HG02840 (cell line): ENCODE results near the gene GABBR2.

ENCODE experiments used
- ATAC-seq: cut with Tn5 transposase; IDR thresholded peaks from one replicate; pipeline ENCODE4 v1.9.1; 2021; ENCODE audit warnings: mild to moderate bottlenecking, moderate library complexity, moderate number of reproducible peaks; ENCODE audit not compliant: unreplicated experiment, low FRiP score

The GABBR2 gene

DNA sequence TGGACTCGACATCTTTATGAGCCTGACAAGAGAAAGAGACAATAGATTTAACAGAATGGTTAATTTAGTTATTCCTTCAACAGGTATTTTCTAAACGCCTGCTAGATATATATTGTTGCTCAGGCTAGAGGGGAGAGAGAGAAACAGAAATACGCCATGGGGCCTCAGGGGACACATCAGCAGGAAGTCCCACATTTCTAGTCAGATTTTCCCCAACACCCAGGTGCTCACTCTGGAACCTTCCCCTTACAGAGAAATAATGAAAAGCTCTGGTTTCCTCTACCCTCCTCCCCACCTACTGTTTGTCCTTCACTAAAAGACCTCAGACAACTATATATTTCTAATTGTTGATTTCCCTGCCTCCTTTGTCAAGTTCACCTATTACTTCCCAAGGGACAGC, 323.0 kb downstream of the GABBR2 start:
- ATAC-seq, result no peak

DNA sequence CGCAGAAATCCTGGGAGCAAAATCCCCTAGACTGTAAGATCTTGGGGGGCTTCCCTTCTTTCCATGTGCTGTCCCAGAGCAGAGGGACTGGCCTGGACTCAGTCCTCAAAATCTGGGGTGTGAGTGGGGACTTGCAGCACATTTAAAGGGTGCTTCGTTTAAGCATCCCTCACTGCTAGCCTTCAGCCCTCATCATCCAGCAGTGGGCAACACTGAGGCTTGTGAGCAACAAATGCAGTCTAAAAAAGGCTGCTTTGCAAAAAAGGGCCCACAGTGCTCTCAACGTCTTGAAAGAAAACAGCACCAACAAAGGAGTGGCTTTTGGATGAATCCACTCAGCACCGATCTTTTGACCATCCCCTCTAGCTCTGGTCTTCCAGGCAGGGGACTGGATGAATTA, 325.0 kb downstream of the GABBR2 start:
- no peak for ATAC-seq

DNA sequence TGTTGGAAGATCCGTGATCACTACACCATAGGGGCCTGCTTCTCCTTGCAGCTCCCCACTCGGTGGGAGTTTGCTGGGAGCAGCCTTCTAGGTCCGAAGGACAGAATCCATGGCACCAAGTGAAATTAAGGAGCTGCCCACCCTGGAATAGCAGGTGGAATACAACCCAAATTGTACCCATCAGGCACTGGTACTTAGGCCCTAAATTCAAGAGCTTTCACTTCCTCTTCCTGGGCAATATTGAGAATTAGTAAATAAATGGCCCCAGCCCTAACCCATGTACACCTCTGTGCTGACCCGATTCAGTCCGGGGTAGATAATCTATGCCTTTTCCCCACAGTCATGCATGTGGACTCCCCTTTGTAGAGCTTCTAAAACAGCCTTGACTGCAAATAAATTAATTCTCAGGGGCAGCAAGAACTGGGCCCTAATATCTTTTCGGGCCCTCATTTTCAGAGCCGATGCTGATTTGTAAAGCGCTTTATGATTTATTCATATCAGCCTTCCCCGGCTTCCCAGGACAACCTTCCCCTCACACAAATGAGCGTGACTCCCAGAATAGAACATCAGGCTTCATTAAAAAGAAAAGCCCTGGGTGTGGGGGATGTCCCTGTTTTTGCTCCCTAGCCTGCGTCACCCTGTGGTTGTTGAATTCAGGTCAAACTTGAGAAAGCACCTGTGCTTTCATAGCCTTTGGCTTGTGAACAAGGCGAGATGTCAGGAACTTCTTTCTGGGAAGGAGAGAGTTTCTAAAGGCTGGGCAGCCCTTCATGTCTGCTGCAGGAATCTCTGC, 327.2 kb downstream of the GABBR2 start:
- no peak for ATAC-seq

DNA sequence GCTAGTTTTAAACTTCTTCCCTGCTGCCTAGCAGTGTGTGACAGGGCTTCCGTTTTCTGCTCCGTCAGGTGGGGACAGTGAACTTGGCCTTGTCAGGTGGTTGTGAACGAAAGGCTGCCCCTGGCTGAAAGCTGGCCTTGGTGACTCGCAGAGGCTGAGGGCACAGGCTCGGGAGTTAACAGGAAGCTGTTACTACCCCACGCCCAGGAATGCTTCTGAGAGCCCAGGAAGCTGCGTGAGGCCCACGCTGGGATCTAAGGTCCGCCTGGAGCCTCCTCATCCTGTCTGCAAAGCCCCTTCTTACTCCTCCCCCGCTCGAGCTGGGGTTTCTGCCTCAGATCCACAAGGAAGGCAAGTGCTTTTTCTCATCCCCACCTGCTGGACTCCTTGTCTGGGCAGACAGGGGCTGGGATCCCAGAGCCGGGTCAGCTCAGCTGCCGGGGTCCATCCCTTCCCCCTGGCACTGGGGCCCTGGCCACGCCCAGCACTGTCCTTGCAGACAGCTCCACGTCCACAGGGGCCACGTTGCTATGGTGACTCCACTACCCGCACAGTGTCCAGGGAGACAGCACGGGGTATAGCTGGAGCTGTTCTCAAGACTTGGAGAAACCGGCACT, 328.6 kb downstream of the GABBR2 start:
- ATAC-seq, result no peak

DNA sequence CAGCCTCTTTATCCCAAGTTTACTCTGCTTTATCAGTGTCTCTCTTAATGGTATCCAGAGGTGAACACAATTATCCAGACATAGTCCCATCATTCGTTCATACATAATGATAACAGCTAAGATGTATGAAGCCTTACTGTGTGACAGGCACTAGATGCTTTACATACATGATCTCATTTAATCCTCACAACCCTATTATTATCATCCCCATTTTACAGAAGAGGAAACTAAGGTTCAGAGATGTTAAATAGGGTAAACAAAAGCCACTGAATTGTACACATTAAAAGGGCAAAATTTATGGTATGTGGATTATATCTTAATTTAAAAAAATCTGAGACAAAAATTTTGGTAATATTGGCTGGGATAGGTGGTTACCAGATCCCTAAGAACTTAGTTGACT, 329.2 kb downstream of the GABBR2 start:
- ATAC-seq, result no peak

DNA sequence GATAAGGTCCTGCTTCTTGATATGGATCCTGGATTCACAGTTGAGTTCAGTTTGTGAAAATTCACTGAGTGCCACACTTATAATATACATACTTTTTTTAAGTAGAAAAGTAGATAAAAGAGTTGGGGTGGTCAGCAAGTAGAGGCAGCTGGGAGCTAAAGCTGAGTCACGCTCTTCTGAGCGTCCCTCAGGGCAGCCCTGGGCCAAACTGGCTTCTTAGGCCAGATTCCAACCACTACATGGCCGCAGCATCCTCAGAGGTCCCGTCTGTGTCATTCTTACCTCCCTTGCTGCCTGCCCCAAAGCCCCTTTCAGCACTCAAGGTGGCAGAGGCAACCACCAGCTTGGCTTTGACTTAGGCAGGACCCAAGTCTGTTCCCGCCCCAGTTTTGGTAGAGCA, 329.9 kb downstream of the GABBR2 start:
- no peak for ATAC-seq

- no peak for ATAC-seq
These were observed 330.4 kb downstream of the GABBR2 start for GRCh38 chr9:98378206-98378780.

DNA sequence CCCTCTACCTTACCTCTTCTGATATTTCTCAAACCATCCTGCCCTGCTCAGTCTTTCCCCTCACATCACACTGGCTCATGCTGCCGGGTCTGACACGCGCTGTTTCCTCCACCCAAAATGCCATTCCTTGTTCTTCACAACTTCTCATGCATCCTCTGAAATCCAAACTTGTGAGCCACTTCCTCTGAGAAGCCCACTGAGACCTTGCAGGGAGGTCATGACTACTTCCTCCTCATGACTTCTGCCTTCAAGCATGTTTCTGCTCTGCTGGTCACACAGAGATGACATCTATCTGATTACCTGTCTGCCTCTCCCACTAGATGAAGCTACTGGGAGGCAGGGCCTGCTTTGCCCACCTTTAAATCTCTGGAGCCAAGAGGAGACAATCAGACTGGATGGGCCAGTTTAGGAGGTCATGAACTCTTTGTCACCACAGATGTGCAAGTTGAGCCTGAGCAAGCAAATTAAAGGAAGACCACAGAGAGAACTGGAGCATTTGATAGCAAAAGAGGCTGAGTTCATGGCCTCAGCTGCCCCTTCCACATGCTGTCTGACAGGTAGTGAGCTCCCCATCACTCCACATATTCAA, 333.5 kb downstream of the GABBR2 start:
- ATAC-seq, result no peak

DNA sequence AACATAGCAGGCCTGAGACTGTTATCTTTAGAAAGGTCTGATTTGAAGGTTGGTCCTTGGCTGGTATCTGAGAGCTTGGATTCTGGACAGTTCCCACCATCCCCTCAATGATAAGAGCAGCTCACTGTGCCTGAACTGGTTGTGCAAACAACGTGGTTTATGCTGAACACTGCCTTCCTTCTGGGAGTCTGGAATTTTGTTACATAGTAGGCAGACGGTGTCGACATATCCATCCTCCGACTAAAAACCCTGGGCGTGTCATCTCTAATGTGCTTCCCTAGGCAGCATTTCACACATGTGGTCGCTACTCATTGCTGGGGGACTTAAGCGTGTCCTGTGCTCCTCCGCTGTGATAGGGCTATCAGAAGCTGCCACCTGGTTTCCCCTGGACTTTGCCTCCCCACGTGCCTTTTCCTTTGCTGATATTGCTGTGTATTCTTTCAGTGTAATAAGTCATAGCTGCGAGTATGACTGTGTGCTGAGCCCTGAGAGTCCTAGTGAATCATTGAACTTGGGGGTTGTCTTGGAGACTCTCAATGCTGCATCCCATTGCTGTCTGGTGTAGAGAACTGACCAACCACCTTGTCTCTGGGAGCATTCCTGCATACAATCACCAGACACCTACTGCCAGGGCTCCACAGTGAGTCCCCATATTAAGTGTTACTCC, 334.2 kb downstream of the GABBR2 start:
- no peak for ATAC-seq

- no peak for ATAC-seq
These were observed 335.1 kb downstream of the GABBR2 start for GRCh38 chr9:98373609-98374008.

- ATAC-seq, result no peak
These were observed 336.5 kb downstream of the GABBR2 start for GRCh38 chr9:98372077-98372836.

DNA sequence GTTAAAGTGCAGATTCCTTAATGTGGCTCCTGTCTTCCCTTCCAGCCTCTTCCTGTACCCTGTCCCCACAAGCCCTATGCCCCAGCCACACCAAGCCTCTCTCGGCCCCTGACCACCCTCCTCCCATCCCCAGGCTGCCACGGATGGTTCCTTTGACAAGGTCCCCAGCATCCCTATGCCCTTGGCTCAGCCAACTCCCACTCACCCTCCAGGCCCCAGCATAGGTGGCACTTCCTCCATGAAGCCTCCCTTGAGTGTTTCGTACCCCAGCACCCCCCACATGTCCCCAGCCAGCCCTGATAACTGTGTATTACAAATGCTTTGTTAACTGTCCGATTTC, 337.8 kb downstream of the GABBR2 start:
- no peak for ATAC-seq

- no peak for ATAC-seq
These were observed 338.3 kb downstream of the GABBR2 start for GRCh38 chr9:98370300-98370975.

- no peak for ATAC-seq
These were observed 338.8 kb downstream of the GABBR2 start for GRCh38 chr9:98369896-98370295.

DNA sequence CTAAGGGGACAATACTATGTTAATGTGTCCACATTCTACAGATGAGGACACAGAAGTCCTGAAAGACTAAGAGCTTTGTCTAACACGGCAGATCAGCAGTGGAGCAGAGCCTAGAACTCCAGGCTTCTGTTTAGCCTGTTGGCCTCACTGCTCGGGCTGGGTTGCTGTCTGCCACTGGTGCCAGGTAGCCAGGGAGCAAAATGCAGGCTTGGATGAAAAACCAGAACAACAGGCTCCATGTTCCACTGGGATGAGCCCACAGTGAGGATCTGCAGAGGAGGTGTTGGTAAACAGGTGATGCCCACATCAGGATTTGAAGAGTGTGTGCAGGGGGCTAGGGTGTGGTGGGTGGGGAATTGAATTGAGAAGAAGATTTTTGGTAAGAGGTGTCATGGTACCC, 339.3 kb downstream of the GABBR2 start:
- no peak for ATAC-seq

GRCh38 chr9:98369066-98369425, 339.7 kb downstream of the GABBR2 start:
- ATAC-seq, result no peak

GRCh38 chr9:98368366-98369065, 340.2 kb downstream of the GABBR2 start:
- ATAC-seq, result no peak

GRCh38 chr9:98367923-98368322, 340.8 kb downstream of the GABBR2 start:
- ATAC-seq, result no peak

GRCh38 chr9:98367371-98367900, 341.3 kb downstream of the GABBR2 start:
- ATAC-seq, result no peak
